ENCODE data around the gene SIRT3. TPM values are rescaled to one million over a fixed set of nuclear protein-coding genes. Genes with fewer than 3 reads are reported as not detected.

Gene SIRT3
- polyA plus RNA-seq, 3 donors: 4.3 to 23.7 (median 4.3) TPM

DNA sequence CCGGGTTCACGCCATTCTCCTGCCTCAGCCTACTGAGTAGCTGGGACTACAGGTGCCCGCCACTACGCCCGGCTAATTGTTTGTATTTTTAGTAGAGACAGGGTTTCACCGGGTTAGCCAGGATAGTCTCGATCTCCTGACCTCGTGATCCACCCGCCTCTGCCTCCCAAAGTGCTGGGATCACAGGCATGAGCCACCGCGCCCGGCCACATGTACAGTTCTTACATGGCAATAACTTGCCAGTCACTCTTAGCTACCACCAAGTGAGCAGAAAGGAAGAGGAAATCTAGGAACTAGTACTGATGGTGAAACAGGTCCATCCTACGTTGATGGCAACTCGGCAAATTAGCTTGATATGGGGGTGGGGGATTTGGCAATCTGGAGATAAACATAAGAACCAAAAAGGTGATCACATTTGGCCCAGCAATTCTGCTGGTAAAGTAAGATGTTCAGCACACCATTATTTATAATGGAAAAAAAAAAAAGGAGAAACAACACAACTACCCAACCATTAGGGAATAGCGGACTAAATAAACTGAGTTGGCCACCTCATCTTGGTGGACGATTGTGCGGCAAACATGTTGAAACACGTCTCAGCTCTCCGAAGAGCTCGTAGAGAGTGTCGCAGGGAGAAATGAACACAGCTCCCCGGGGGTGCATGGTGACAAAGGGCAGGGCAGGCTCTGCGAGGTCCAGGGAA lies 47.4 kb upstream of the SIRT3 start:
- WGBS (ENCODE audit: insufficient coverage): 90% methylated on average over 14 of the region's 23 CpGs
- no peaks in the 10 kb centered on the region for H3K36me3 ChIP-seq (replicated peaks in 1 of 2; ENCODE audit: control insufficient read depth in 1 of 2, insufficient read depth in 2 of 2, low read length in 2 of 2)
- H3K27ac Mint-ChIP-seq: peak overlapping the region in 2 of 7 donors; percentile 19 to 64
- no peak overlapping the region for H3K4me3 ChIP-seq (replicated peaks in 1 of 3; ENCODE audit: low read depth in 2 of 3, low read length in 3 of 3)
- H3K4me1 ChIP-seq (ENCODE audit: control insufficient read depth in 1 of 2, insufficient read depth in 2 of 2, low read length in 2 of 2): peaks cover 36 to 44% of the 10 kb centered on the region in 2 donors
- intact Hi-C loops (cut with micrococcal nuclease): no loop called here
- peaks cover 35 to 63% of the 10 kb centered on the region in 2 donors for H3K27me3 ChIP-seq (ENCODE audit: control insufficient read depth in 2 of 2, insufficient read depth in 2 of 2, low read length in 2 of 2)
- H3K79me2 ChIP-seq (ENCODE audit: insufficient read depth, low read length): no peaks in the 10 kb centered on the region
- peak overlapping the region in 1 of 2 donors; percentile 41 for H3K4me3 Mint-ChIP-seq
- peaks cover 33% of the 10 kb centered on the region for H3K4me1 Mint-ChIP-seq
- H3K27ac ChIP-seq (ENCODE audit: low read depth in 1 of 2, low read length in 2 of 2): no peak overlapping the region
- peaks cover 0 to 14% of the 10 kb centered on the region in 2 donors for H3K9me3 ChIP-seq (replicated peaks in 1 of 2; ENCODE audit: control insufficient read depth in 1 of 2, insufficient read depth in 1 of 2, low read length in 2 of 2)
- no peak overlapping the region for H3K4me2 ChIP-seq (replicated peaks; ENCODE audit: extremely low read depth, low read length, poor library complexity, severe bottlenecking)
- H2AFZ ChIP-seq (ENCODE audit: insufficient read depth, low read depth, low read length, poor library complexity, severe bottlenecking): no peak overlapping the region
- H3K9ac ChIP-seq (ENCODE audit: insufficient read depth, low read length, poor library complexity, severe bottlenecking): no peak overlapping the region
- TF ChIP-seq CTCF (IDR thresholded peaks at IDR 0.05): no peak
- H4K20me1 ChIP-seq (ENCODE audit: insufficient read depth, low read length): peaks cover 5% of the 10 kb centered on the region
- no peak for DNase-seq
- peaks cover 60 to 90% (median 63%) of the 10 kb centered on the region in 3 donors for H3K27me3 Mint-ChIP-seq (ENCODE audit: low read depth in 3 of 3)
- H3K9me3 Mint-ChIP-seq: peaks cover 0 to 26% (median 10%) of the 10 kb centered on the region in 7 donors
- H3K36me3 Mint-ChIP-seq: peaks cover 9 to 22% of the 10 kb centered on the region in 2 donors

DNA sequence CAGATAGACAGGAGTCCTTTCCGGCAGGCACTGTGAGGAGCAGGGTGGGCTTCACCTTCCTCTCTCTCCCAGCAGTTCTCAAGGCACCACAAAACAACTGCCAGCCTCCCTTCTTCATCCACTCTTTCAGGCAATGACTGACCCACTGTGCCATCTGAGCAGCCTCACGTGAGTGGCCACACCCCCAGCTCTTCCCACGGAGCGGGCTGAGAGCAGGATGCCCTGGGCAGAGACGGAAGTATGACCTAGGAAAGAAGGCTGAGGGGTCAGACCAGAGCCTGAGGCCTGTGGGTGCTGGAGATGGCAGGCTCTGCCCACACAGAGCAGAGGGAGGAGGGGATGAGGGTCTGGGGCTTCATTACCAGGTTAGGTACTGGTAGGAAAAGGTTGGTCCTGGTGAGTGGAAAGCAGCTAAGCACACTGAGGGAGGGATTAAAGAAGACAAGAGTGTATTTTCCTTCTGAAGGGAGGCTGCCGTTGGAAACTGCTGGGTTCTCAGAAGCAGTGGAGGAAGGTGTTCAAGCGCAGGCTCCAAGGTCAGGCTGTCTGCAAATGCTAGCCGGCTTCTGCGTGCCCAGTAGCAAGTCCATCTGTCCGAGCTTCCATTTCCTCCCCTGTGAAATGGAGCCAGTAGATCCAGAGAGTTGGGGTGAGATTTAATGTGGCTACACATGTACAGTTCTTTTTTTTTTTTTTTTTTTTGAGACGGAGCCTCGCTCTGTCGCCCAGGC lies 46.7 kb upstream of the SIRT3 start:
- H3K27me3 Mint-ChIP-seq (ENCODE audit: low read depth in 3 of 3): peaks cover 62 to 91% (median 64%) of the 10 kb centered on the region in 3 donors
- H3K27ac ChIP-seq (ENCODE audit: low read depth in 1 of 2, low read length in 2 of 2): no peak overlapping the region
- intact Hi-C loops (cut with micrococcal nuclease): no loop called here
- H3K9ac ChIP-seq (ENCODE audit: insufficient read depth, low read length, poor library complexity, severe bottlenecking): no peak overlapping the region
- H3K4me1 Mint-ChIP-seq: peaks cover 30% of the 10 kb centered on the region
- H3K27me3 ChIP-seq (ENCODE audit: control insufficient read depth in 2 of 2, insufficient read depth in 2 of 2, low read length in 2 of 2): peaks cover 40 to 64% of the 10 kb centered on the region in 2 donors
- H3K4me1 ChIP-seq (ENCODE audit: control insufficient read depth in 1 of 2, insufficient read depth in 2 of 2, low read length in 2 of 2): peaks cover 32 to 41% of the 10 kb centered on the region in 2 donors
- H3K4me3 ChIP-seq (replicated peaks in 1 of 3; ENCODE audit: low read depth in 2 of 3, low read length in 3 of 3): no peak overlapping the region
- H3K27ac Mint-ChIP-seq: peak overlapping the region in 1 of 7 donors; percentile 75
- peaks cover 0 to 26% (median 15%) of the 10 kb centered on the region in 7 donors for H3K9me3 Mint-ChIP-seq
- H3K9me3 ChIP-seq (replicated peaks in 1 of 2; ENCODE audit: control insufficient read depth in 1 of 2, insufficient read depth in 1 of 2, low read length in 2 of 2): peaks cover 0 to 15% of the 10 kb centered on the region in 2 donors
- peaks cover 5% of the 10 kb centered on the region for H4K20me1 ChIP-seq (ENCODE audit: insufficient read depth, low read length)
- peak overlapping the region in 1 of 2 donors; percentile 91 for H3K4me3 Mint-ChIP-seq
- H3K4me2 ChIP-seq (replicated peaks; ENCODE audit: extremely low read depth, low read length, poor library complexity, severe bottlenecking): no peak overlapping the region
- no peak for TF ChIP-seq CTCF (IDR thresholded peaks at IDR 0.05)
- H3K36me3 Mint-ChIP-seq: peaks cover 9 to 20% of the 10 kb centered on the region in 2 donors
- DNase-seq: no peak
- 72% methylated on average over 7 of the region's 13 CpGs for WGBS (ENCODE audit: insufficient coverage)
- H3K79me2 ChIP-seq (ENCODE audit: insufficient read depth, low read length): no peaks in the 10 kb centered on the region
- H3K36me3 ChIP-seq (replicated peaks in 1 of 2; ENCODE audit: control insufficient read depth in 1 of 2, insufficient read depth in 2 of 2, low read length in 2 of 2): no peaks in the 10 kb centered on the region
- H2AFZ ChIP-seq (ENCODE audit: insufficient read depth, low read depth, low read length, poor library complexity, severe bottlenecking): no peak overlapping the region
